Hepatocyte (in vitro differentiated cells): ENCODE results near the gene TMEM145.

Experiments
- CTCF ChIP-seq: fragments of 200-600 bp; sonication (generic); IDR thresholded peaks from 2 replicates; pipeline ENCODE4 v1.5.1; 2016; ENCODE audit warnings: antibody characterized with exemption, mild to moderate bottlenecking; ENCODE audit not compliant: poor library complexity
- EZH2 ChIP-seq: fragments of 200-600 bp; sonication (generic); IDR thresholded peaks from 2 replicates; pipeline ENCODE4 v1.6.1; 2016; ENCODE audit warnings: antibody characterized with exemption, mild to moderate bottlenecking, borderline replicate concordance
- EZH2phosphoT487 ChIP-seq: fragments of 200-600 bp; sonication (generic); IDR thresholded peaks from one replicate; pipeline ENCODE4 v1.6.1; 2018; ENCODE audit warnings: antibody characterized with exemption, mild to moderate bottlenecking, low read depth, moderate library complexity; ENCODE audit not compliant: unreplicated experiment, severe bottlenecking

GRCh38 chr19:42344336-42344893 lies 31.3 kb downstream of the TMEM145 start:
- TF ChIP-seq CTCF, result no peak
- TF ChIP-seq EZH2phosphoT487, result no peak
- no peak for TF ChIP-seq EZH2
